Measurements from ENCODE around the gene C9orf43. TPM values are rescaled to one million over a fixed set of nuclear protein-coding genes. Genes with fewer than 3 reads are reported as not detected.

Gene C9orf43
- total RNA-seq, 2 donors from 2014 or later = 0.85 TPM; not detected in 1

GRCh38 chr9:113456235-113456634 is 45.7 kb downstream of the C9orf43 start:
- H3K9me3 ChIP-seq = no peaks in the 10 kb centered on the region
- H3K27me3 ChIP-seq (replicated peaks; ENCODE audit: insufficient read depth) = no peaks in the 10 kb centered on the region
- ATAC-seq (ENCODE audit: insufficient number of reproducible peaks, low FRiP score, low read depth) (no peak), DNase-seq (ENCODE audit: low spot score) (no peak)
- TF ChIP-seq CTCF (IDR thresholded peaks at IDR 0.05) = no peak
- H3K27ac ChIP-seq = peak overlapping the region; percentile 91 to 98
- no peak overlapping the region for H3K4me3 ChIP-seq
- no peaks in the 10 kb centered on the region for H3K36me3 ChIP-seq
- H3K4me1 ChIP-seq (ENCODE audit: control insufficient read depth in 1 of 2, low read depth in 2 of 2) = peaks cover 30 to 50% of the 10 kb centered on the region in 2 donors

GRCh38 chr9:113461285-113461684 is 50.7 kb downstream of the C9orf43 start:
- Histone ChIP-seq H3K9me3 (no peaks in the 10 kb centered on the region), H3K27me3 (replicated peaks; ENCODE audit: insufficient read depth) (no peaks in the 10 kb centered on the region), H3K4me3 (no peak overlapping the region), H3K4me1 (ENCODE audit: control insufficient read depth in 1 of 2, low read depth in 2 of 2) (peaks cover 12 to 33% of the 10 kb centered on the region in 2 donors), H3K36me3 (no peaks in the 10 kb centered on the region), H3K27ac (no peak overlapping the region)
- ATAC-seq (ENCODE audit: insufficient number of reproducible peaks, low FRiP score, low read depth) = no peak
- TF ChIP-seq CTCF (IDR thresholded peaks at IDR 0.05) = no peak
- DNase-seq (ENCODE audit: low spot score) = no peak

- TF ChIP-seq CTCF (IDR thresholded peaks at IDR 0.05) = no peak
- Histone ChIP-seq H3K9me3 (no peaks in the 10 kb centered on the region), H3K36me3 (no peaks in the 10 kb centered on the region), H3K27ac (no peak overlapping the region), H3K27me3 (replicated peaks; ENCODE audit: insufficient read depth) (no peaks in the 10 kb centered on the region), H3K4me1 (ENCODE audit: control insufficient read depth in 1 of 2, low read depth in 2 of 2) (peaks cover 5 to 33% of the 10 kb centered on the region in 2 donors), H3K4me3 (no peak overlapping the region)
- DNase-seq (ENCODE audit: low spot score) (no peak), ATAC-seq (ENCODE audit: insufficient number of reproducible peaks, low FRiP score, low read depth) (no peak)
Observed at GRCh38 chr9:113461943-113462342, 51.4 kb downstream of the C9orf43 start.

- Histone ChIP-seq H3K27ac (peak overlapping the region; percentile 2 to 94), H3K36me3 (no peaks in the 10 kb centered on the region), H3K9me3 (no peaks in the 10 kb centered on the region), H3K4me3 (peak overlapping the region; percentile 85), H3K4me1 (ENCODE audit: control insufficient read depth in 1 of 2, low read depth in 2 of 2) (peaks cover 3 to 27% of the 10 kb centered on the region in 2 donors), H3K27me3 (replicated peaks; ENCODE audit: insufficient read depth) (no peaks in the 10 kb centered on the region)
- ATAC-seq (ENCODE audit: insufficient number of reproducible peaks, low FRiP score, low read depth) = no peak
- TF ChIP-seq CTCF (IDR thresholded peaks at IDR 0.05) = no peak
- DNase-seq (ENCODE audit: low spot score) = no peak
Observed at GRCh38 chr9:113462781-113463286, 52.3 kb downstream of the C9orf43 start.

- Histone ChIP-seq H3K36me3 (no peaks in the 10 kb centered on the region), H3K27me3 (replicated peaks; ENCODE audit: insufficient read depth) (no peaks in the 10 kb centered on the region), H3K9me3 (no peaks in the 10 kb centered on the region), H3K27ac (peak within 1 kb of the TSS; percentile 84 to 94), H3K4me3 (peak within 1 kb of the TSS; percentile 85), H3K4me1 (ENCODE audit: control insufficient read depth in 1 of 2, low read depth in 2 of 2) (peaks cover 3 to 30% of the 10 kb centered on the region in 2 donors)
- DNase-seq (ENCODE audit: low spot score) (no peak), ATAC-seq (ENCODE audit: insufficient number of reproducible peaks, low FRiP score, low read depth) (no peak)
- TF ChIP-seq CTCF (IDR thresholded peaks at IDR 0.05) = peak; percentile 9
Observed at GRCh38 chr9:113463418-113464285, 53.1 kb downstream of the C9orf43 start, which contains the start of gene RGS3. TSS of gene RGS3 (plus strand) at chr9:113463727. CDS start at chr9:113463803, 76 bp downstream.
